ENCODE data around the gene CD164L2.

GRCh38 chr1:27427816-27428315, 44.7 kb upstream of the CD164L2 start:
- TF ChIP-seq EZH2 (IDR thresholded peaks at IDR 0.05; ENCODE audit: insufficient read depth, low read length) (no peak), CTCF (IDR thresholded peaks at IDR 0.05; ENCODE audit: insufficient read depth, low read depth, low read length) (no peak)

Measured in astrocyte (in vitro differentiated cells and primary cell).